Measurements from ENCODE around the gene PALLD. TPM values are rescaled to one million over a fixed set of nuclear protein-coding genes. Genes with fewer than 3 reads are reported as not detected.

The PALLD gene
- total RNA-seq, 1 experiment from 2014 or later, result 95.9 TPM

GRCh38 chr4:168868044-168868781 lies 371.4 kb downstream of the PALLD start:
- DNase-seq (ENCODE audit: low read depth), result no peak
- in situ Hi-C loops (cut with HindIII; ENCODE audit: low pct_unique_long_range_greater_than_20kb, low sequenced_read_pairs), result no loop called here

- DNase-seq (ENCODE audit: low read depth), result no peak
- in situ Hi-C loops (cut with HindIII; ENCODE audit: low pct_unique_long_range_greater_than_20kb, low sequenced_read_pairs), result no loop called here
Observed at GRCh38 chr4:168868802-168869201, 371.9 kb downstream of the PALLD start.

DNA sequence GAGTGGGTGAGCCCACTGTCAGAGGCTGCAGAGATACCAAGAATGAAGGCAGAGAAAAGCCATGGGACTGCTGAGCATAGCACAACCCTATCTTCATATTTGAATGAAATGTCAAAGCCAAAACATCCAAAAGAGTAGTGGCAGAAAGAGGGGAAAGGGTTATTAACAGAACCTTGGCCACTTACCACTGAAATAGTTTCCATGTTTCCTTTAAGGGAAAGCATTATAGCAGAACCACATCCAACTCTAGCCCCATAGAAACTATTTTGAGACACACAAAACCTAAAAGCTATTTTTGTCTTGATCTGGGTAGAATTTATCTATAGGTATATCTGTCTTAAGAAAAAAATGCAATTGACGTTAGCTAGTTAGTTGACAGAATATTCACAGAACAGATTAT lies 373.2 kb downstream of the PALLD start:
- no peak for DNase-seq (ENCODE audit: low read depth)
- in situ Hi-C loops (cut with HindIII; ENCODE audit: low pct_unique_long_range_greater_than_20kb, low sequenced_read_pairs), result no loop called here

- DNase-seq (ENCODE audit: low read depth), result no peak
- in situ Hi-C loops (cut with HindIII; ENCODE audit: low pct_unique_long_range_greater_than_20kb, low sequenced_read_pairs), result no loop called here
Observed at GRCh38 chr4:168871632-168872031, 374.8 kb downstream of the PALLD start.

- no peak for DNase-seq (ENCODE audit: low read depth)
- in situ Hi-C loops (cut with HindIII; ENCODE audit: low pct_unique_long_range_greater_than_20kb, low sequenced_read_pairs), result no loop called here
Observed at GRCh38 chr4:168874083-168874482, 377.2 kb downstream of the PALLD start.

GRCh38 chr4:168876106-168876505 lies 379.3 kb downstream of the PALLD start:
- in situ Hi-C loops (cut with HindIII; ENCODE audit: low pct_unique_long_range_greater_than_20kb, low sequenced_read_pairs), result no loop called here
- DNase-seq (ENCODE audit: low read depth), result no peak

GRCh38 chr4:168877511-168878491 lies 380.9 kb downstream of the PALLD start:
- DNase-seq (ENCODE audit: low read depth), result no peak
- in situ Hi-C loops (cut with HindIII; ENCODE audit: low pct_unique_long_range_greater_than_20kb, low sequenced_read_pairs), result no loop called here

DNA sequence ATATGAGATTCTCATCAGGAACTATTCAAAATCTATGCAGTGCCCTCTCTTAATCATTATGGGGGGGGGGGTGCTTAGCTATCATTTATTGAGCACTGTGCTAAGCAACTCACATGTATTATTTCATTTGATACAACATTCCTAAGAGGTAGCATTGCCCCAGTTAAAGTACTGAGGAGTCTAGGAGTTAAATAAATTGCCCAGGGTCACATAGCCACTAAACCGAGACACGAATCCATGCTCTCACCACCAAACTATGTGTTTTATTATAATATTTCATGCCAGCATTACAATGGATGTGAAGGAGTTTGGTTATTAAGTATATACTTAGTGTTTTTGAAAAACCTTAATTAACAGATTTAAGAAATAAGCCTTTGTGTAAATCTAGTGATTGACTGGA lies 381.8 kb downstream of the PALLD start:
- in situ Hi-C loops (cut with HindIII; ENCODE audit: low pct_unique_long_range_greater_than_20kb, low sequenced_read_pairs), result no loop called here
- no peak for DNase-seq (ENCODE audit: low read depth)

GRCh38 chr4:168879188-168879587 lies 382.3 kb downstream of the PALLD start:
- no peak for DNase-seq (ENCODE audit: low read depth)
- in situ Hi-C loops (cut with HindIII; ENCODE audit: low pct_unique_long_range_greater_than_20kb, low sequenced_read_pairs), result no loop called here

GRCh38 chr4:168880072-168880675 lies 383.3 kb downstream of the PALLD start:
- in situ Hi-C loops (cut with HindIII; ENCODE audit: low pct_unique_long_range_greater_than_20kb, low sequenced_read_pairs), result no loop called here
- DNase-seq (ENCODE audit: low read depth), result no peak

DNA sequence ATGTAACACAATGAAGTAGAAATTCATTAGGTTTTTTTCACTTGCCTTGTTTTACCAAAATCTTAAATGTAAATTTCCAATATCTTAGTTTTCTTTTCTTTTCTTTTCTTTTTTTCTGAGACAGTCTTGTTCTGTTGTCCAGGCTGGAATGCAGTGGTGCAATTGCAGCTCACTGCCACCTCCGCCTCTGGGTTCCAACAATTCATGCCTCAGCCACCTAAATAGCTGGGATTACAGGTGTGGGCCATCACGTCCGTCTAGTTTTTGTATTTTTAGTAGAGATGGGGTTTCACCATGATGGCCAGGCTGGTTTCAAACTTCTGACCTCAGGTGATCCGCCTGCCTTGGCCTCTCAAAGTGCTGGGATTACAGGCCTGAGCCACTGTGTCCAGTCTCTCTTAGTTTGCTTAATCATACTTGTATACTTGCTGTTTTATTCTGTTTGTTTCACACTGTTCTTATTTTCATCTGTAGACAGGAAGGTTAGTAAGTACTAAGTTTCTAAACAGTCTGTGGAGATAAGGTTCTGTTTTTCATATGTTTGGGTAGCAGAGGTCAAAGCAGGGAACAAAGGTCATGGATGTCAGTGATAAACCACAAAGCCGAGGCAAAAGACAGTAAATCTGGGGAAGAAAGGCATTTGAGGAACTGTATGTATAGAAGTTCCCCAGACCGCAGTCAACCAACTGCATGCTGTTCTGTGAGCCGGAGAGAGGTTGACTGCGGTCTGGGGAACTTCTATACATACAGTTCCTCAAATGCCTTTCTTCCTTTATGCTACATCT lies 384.2 kb downstream of the PALLD start:
- no peak for DNase-seq (ENCODE audit: low read depth)

GRCh38 chr4:168881781-168882420 lies 385.0 kb downstream of the PALLD start:
- in situ Hi-C loops (cut with HindIII; ENCODE audit: low pct_unique_long_range_greater_than_20kb, low sequenced_read_pairs), result no loop called here
- peak; percentile 12 for DNase-seq (ENCODE audit: low read depth)

More for the DNA sequence above, 384.2 kb downstream of the PALLD start:
- in situ Hi-C loops (cut with HindIII; ENCODE audit: low pct_unique_long_range_greater_than_20kb, low sequenced_read_pairs), result no loop called here

- in situ Hi-C loops (cut with HindIII; ENCODE audit: low pct_unique_long_range_greater_than_20kb, low sequenced_read_pairs), result no loop called here
- DNase-seq (ENCODE audit: low read depth), result no peak
Observed at GRCh38 chr4:168882650-168883233, 385.9 kb downstream of the PALLD start.

DNA sequence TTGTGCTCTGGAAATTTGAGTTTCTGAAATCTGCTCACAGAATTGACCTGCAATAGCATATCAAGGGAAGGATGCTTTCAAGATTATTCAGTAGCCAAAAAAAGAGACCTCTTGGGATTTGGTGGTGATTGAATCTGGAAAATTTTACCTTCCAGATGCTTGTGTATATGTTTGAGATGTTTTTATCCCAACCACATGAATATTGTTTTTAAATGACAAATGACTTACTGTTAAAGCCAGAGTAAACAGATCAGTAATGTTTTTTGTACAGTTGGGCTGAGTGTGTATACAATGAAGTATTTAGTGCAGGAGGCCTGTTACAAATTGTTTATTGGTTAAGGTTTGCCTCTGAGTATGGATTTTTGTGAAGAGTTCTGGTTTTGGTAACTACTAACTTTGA lies 386.7 kb downstream of the PALLD start:
- DNase-seq (ENCODE audit: low read depth), result no peak
- in situ Hi-C loops (cut with HindIII; ENCODE audit: low pct_unique_long_range_greater_than_20kb, low sequenced_read_pairs), result no loop called here

DNA sequence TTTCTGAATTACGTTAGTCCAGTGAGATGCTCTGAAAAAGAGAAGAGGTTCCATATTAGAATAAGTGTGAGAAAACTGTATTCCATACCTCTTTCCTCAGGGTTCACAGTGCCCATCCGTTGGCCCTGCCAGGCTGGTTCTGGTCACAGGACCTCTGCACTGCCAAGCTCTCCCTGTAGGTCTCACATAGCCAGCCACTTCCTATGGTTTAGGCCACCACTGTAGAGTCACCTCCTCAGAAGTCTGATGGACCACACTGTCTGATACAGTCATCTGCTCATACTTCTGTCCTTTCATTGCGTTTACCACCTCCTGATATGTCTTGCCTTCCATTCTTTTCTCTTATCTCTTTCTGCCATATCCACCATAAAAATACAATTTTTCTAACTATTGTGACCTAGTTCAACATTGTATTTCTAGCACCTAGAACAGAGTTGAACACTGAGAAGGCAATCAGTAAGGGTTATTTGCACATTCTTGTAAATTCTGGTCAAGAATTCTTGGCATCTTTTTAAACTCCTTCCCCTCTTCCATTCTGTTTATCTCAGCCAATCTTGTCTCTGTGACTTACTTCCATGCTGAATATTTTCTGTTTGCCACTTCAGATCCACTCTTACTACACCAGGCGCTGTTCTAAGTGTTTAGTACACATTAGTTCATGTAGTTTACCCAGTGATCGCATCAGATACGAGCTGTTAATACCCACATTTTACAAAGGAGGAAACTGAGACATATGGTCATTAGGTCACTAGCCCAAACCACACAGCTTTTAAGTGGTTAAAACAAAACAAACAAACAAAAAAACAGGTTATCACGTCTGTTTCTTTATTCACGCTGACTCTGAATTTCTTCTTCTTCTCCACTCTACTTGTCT lies 387.6 kb downstream of the PALLD start:
- in situ Hi-C loops (cut with HindIII; ENCODE audit: low pct_unique_long_range_greater_than_20kb, low sequenced_read_pairs), result no loop called here
- no peak for DNase-seq (ENCODE audit: low read depth)

DNA sequence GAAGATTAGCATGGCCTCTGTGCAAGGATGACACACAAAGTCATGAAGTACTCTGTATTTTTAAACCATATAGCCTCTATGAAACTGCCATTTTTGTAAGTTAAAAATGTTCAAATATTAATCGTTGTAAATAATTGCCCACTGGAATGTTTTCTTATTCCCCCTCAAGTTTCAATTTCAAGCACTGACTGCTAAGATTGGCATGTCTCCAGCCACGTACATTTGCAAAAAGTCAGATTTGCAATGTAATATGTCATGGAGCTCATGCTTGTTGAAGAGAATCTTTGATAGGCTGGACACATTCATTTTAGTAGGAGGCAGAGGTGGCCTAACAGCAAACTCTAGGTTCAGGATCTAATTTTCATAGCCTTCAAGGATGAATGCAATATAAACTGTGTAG lies 388.5 kb downstream of the PALLD start:
- DNase-seq (ENCODE audit: low read depth), result no peak
- in situ Hi-C loops (cut with HindIII; ENCODE audit: low pct_unique_long_range_greater_than_20kb, low sequenced_read_pairs), result no loop called here

DNA sequence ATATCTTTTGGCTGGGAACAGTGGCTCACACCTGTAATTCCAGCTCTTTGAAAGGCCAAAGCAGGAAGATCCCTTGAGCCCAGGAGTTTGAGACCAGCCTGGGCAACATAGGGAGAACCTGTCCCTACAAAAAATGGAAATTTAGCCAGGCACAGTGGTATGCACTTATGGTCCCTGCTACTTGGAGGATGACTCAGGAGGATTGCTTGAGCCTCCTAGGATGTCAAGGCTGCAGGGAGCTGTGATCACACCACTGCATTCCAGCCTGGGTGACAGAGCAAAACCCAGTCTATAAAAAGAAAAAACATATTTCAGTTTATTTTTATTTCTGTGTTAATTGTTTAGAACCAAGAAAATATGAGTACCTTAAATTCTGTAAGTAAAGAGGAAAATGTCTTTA lies 389.5 kb downstream of the PALLD start:
- in situ Hi-C loops (cut with HindIII; ENCODE audit: low pct_unique_long_range_greater_than_20kb, low sequenced_read_pairs), result no loop called here
- no peak for DNase-seq (ENCODE audit: low read depth)
